ENCODE results near the gene PTPN14. TPM values are rescaled to one million over a fixed set of nuclear protein-coding genes. Genes with fewer than 3 reads are reported as not detected.

The PTPN14 gene
- total and polyA plus RNA-seq, 2 of the 8 experiments (the other 6 are each of a cell fraction or from before 2014, with no cell fraction given) = 14.4 to 93.6 TPM

DNA sequence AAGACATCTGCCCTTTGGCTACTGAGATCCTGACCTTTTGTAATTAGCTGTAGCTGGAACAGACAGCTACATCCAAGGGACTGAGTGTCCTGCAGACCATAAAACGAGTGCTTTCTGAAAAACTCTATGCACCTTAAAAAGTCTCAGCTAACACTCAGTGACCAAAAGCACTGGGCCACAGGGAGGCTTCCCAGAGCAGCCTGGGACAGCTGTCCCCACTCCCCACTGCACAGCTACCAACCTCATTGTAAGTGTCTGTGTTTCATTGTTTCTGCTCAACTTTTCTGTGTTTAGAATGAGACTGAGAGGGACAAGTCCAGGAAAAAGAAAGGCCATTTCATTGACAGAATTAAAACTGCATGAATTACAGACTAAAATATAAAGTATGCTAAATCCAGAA lies 189.8 kb downstream of the PTPN14 start (continued):
- TF ChIP-seq, protein P1, sequence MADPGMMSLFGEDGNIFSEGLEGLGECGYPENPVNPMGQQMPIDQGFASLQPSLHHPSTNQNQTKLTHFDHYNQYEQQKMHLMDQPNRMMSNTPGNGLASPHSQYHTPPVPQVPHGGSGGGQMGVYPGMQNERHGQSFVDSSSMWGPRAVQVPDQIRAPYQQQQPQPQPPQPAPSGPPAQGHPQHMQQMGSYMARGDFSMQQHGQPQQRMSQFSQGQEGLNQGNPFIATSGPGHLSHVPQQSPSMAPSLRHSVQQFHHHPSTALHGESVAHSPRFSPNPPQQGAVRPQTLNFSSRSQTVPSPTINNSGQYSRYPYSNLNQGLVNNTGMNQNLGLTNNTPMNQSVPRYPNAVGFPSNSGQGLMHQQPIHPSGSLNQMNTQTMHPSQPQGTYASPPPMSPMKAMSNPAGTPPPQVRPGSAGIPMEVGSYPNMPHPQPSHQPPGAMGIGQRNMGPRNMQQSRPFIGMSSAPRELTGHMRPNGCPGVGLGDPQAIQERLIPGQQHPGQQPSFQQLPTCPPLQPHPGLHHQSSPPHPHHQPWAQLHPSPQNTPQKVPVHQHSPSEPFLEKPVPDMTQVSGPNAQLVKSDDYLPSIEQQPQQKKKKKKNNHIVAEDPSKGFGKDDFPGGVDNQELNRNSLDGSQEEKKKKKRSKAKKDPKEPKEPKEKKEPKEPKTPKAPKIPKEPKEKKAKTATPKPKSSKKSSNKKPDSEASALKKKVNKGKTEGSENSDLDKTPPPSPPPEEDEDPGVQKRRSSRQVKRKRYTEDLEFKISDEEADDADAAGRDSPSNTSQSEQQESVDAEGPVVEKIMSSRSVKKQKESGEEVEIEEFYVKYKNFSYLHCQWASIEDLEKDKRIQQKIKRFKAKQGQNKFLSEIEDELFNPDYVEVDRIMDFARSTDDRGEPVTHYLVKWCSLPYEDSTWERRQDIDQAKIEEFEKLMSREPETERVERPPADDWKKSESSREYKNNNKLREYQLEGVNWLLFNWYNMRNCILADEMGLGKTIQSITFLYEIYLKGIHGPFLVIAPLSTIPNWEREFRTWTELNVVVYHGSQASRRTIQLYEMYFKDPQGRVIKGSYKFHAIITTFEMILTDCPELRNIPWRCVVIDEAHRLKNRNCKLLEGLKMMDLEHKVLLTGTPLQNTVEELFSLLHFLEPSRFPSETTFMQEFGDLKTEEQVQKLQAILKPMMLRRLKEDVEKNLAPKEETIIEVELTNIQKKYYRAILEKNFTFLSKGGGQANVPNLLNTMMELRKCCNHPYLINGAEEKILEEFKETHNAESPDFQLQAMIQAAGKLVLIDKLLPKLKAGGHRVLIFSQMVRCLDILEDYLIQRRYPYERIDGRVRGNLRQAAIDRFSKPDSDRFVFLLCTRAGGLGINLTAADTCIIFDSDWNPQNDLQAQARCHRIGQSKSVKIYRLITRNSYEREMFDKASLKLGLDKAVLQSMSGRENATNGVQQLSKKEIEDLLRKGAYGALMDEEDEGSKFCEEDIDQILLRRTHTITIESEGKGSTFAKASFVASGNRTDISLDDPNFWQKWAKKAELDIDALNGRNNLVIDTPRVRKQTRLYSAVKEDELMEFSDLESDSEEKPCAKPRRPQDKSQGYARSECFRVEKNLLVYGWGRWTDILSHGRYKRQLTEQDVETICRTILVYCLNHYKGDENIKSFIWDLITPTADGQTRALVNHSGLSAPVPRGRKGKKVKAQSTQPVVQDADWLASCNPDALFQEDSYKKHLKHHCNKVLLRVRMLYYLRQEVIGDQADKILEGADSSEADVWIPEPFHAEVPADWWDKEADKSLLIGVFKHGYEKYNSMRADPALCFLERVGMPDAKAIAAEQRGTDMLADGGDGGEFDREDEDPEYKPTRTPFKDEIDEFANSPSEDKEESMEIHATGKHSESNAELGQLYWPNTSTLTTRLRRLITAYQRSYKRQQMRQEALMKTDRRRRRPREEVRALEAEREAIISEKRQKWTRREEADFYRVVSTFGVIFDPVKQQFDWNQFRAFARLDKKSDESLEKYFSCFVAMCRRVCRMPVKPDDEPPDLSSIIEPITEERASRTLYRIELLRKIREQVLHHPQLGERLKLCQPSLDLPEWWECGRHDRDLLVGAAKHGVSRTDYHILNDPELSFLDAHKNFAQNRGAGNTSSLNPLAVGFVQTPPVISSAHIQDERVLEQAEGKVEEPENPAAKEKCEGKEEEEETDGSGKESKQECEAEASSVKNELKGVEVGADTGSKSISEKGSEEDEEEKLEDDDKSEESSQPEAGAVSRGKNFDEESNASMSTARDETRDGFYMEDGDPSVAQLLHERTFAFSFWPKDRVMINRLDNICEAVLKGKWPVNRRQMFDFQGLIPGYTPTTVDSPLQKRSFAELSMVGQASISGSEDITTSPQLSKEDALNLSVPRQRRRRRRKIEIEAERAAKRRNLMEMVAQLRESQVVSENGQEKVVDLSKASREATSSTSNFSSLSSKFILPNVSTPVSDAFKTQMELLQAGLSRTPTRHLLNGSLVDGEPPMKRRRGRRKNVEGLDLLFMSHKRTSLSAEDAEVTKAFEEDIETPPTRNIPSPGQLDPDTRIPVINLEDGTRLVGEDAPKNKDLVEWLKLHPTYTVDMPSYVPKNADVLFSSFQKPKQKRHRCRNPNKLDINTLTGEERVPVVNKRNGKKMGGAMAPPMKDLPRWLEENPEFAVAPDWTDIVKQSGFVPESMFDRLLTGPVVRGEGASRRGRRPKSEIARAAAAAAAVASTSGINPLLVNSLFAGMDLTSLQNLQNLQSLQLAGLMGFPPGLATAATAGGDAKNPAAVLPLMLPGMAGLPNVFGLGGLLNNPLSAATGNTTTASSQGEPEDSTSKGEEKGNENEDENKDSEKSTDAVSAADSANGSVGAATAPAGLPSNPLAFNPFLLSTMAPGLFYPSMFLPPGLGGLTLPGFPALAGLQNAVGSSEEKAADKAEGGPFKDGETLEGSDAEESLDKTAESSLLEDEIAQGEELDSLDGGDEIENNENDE (IDR thresholded peaks at IDR 0.05; ENCODE audit: insufficient replicate concordance, low read length) = no peak
- TF ChIP-seq, protein P2, sequence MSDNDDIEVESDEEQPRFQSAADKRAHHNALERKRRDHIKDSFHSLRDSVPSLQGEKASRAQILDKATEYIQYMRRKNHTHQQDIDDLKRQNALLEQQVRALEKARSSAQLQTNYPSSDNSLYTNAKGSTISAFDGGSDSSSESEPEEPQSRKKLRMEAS (IDR thresholded peaks at IDR 0.05) = no peak
- TF ChIP-seq JUND (IDR thresholded peaks at IDR 0.05; ENCODE audit: low read length) (no peak), CBX8 (IDR thresholded peaks at IDR 0.05; ENCODE audit: borderline replicate concordance, low read depth, low read length) (no peak), RNF2 (IDR thresholded peaks at IDR 0.05; ENCODE audit: borderline replicate concordance, low read depth, low read length, missing control alignments, poor library complexity, severe bottlenecking) (no peak), RAD21 (IDR thresholded peaks at IDR 0.05 in 1 of 2, conservative IDR thresholded peaks at IDR 0.05 in 1 of 2; ENCODE audit: low read depth in 2 of 2, low read length in 2 of 2) (no peak), RFX5 (IDR thresholded peaks at IDR 0.05; ENCODE audit: borderline replicate concordance, low read depth, low read length) (no peak)
- TF ChIP-seq, protein P3, sequence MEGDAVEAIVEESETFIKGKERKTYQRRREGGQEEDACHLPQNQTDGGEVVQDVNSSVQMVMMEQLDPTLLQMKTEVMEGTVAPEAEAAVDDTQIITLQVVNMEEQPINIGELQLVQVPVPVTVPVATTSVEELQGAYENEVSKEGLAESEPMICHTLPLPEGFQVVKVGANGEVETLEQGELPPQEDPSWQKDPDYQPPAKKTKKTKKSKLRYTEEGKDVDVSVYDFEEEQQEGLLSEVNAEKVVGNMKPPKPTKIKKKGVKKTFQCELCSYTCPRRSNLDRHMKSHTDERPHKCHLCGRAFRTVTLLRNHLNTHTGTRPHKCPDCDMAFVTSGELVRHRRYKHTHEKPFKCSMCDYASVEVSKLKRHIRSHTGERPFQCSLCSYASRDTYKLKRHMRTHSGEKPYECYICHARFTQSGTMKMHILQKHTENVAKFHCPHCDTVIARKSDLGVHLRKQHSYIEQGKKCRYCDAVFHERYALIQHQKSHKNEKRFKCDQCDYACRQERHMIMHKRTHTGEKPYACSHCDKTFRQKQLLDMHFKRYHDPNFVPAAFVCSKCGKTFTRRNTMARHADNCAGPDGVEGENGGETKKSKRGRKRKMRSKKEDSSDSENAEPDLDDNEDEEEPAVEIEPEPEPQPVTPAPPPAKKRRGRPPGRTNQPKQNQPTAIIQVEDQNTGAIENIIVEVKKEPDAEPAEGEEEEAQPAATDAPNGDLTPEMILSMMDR (IDR thresholded peaks at IDR 0.05; ENCODE audit: control extremely low read depth in 1 of 3, insufficient read depth in 1 of 3, low read depth in 1 of 3, low read length in 3 of 3) = no peak
